ENCODE measurements around the gene FPR2.

DNA sequence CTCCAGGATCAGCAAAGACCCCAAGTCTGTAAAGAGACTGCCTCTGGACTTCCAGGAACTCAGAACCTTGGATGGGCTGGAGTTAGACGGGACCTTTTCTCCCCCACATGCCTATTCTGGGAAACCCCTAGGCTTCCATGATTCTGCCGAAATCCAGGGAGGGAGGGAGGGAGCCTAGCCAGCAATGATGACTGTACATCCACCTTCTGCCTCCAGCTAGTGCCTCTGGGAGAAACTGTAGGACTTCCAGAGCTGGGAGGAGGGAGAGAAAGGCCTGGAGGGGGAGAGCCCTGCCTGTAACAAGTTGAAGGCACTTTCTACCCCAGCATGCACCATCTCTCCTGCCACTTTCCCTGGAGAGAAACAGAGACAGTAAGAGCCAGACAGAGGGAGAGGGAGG is 31.2 kb upstream of the FPR2 start:
- TF ChIP-seq, protein P1, sequence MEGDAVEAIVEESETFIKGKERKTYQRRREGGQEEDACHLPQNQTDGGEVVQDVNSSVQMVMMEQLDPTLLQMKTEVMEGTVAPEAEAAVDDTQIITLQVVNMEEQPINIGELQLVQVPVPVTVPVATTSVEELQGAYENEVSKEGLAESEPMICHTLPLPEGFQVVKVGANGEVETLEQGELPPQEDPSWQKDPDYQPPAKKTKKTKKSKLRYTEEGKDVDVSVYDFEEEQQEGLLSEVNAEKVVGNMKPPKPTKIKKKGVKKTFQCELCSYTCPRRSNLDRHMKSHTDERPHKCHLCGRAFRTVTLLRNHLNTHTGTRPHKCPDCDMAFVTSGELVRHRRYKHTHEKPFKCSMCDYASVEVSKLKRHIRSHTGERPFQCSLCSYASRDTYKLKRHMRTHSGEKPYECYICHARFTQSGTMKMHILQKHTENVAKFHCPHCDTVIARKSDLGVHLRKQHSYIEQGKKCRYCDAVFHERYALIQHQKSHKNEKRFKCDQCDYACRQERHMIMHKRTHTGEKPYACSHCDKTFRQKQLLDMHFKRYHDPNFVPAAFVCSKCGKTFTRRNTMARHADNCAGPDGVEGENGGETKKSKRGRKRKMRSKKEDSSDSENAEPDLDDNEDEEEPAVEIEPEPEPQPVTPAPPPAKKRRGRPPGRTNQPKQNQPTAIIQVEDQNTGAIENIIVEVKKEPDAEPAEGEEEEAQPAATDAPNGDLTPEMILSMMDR (IDR thresholded peaks at IDR 0.05 in 4 of 5, conservative IDR thresholded peaks at IDR 0.05 in 1 of 5), result no peak
- TF ChIP-seq POLR2A (IDR thresholded peaks at IDR 0.05), result no peak
